Measurements from ENCODE around the gene CNNM3.

CNNM3 gene

DNA sequence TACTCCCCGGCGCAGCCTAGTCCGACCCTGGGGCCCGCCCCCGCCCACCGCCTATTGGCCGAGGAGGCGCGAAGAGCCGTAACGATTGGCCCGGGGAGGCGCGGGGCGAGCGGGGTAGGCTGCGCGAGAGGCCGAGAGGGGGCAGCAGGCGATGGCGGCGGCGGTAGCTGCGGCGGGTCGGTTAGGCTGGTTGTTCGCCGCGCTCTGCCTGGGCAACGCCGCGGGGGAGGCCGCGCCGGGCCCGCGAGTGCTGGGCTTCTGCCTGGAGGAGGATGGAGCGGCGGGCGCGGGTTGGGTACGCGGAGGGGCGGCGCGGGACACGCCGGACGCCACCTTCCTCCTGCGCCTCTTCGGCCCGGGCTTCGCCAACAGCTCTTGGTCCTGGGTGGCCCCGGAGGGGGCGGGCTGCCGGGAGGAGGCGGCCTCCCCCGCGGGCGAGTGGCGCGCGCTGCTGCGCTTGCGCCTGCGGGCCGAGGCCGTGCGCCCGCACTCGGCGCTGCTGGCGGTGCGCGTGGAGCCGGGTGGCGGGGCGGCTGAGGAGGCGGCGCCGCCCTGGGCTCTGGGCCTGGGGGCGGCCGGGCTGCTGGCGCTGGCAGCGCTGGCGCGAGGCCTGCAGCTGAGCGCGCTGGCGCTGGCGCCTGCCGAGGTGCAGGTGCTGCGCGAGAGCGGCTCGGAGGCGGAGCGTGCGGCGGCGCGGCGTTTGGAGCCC lies at the start of gene CNNM3:
Gene CNNM3, plus strand, starts transcription at position 142 of the 709 bp plus-strand sequence. Its CDS starts 10 bp downstream, at position 152.
- ChIA-PET CTCF (interaction anchor here (0.8 to 2.2 kb wide), 9 partner anchors 9 to 145 kb away, joined by 3 to 9 read pairs (median 4); partner anchors contain the start of genes ANKRD39 and CNNM4), POLR2A (interaction anchor here (1.0 kb wide), 1 partner anchor 52 kb away, joined by 3 read pairs; no protein-coding TSS in a partner anchor)

GRCh38 chr2:96767135-96767871 lies 48.8 kb upstream of the CNNM3 start:
- ChIA-PET CTCF (interaction anchor here (0.8 to 2.0 kb wide), 4 partner anchors 11 to 211 kb away, joined by 3 to 7 read pairs (median 3); no protein-coding TSS in a partner anchor), POLR2A (no interaction called here)
- no peak for DNase-seq (ENCODE audit: low read depth, low spot score)
- H3K4me3 ChIP-seq (ENCODE audit: low read depth, low read length), result no peak overlapping the region
- TF ChIP-seq CTCF (IDR thresholded peaks at IDR 0.05; ENCODE audit: insufficient read depth, low read length, missing control alignments), result no peak

More for the DNA sequence above, at the start of gene CNNM3:
- H3K4me3 ChIP-seq (ENCODE audit: low read depth, low read length), result peak within 1 kb of the TSS; percentile 65
- peak; percentile 90 for TF ChIP-seq CTCF (IDR thresholded peaks at IDR 0.05; ENCODE audit: insufficient read depth, low read length, missing control alignments)
- peak; percentile 31 for DNase-seq (ENCODE audit: low read depth, low spot score)

DNA sequence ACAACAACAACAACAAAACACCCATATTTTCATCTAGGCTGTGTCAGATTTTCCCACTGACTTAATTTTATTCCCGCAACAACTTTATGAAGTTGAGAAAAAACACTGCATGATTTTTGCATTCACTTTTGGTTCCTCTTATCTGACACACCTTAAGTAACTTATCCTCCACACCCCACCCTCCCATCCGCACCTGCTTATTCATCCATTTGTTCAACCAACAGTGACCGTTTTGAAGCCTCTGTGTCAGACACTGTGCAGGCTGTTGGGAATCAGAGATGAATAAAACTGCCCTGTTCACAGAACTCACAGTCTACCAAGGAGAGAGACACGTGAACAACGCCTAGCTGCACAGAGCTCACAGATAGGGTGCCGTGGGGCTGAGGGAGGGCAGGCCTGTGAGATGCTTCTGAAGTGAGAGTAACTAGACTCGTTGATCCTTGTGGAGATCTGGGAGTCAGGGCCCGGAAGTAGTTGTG lies 47.9 kb upstream of the CNNM3 start:
- no peak overlapping the region for H3K4me3 ChIP-seq (ENCODE audit: low read depth, low read length)
- no peak for TF ChIP-seq CTCF (IDR thresholded peaks at IDR 0.05; ENCODE audit: insufficient read depth, low read length, missing control alignments)
- CTCF ChIA-PET, result interaction anchor here (0.8 to 2.0 kb wide), 3 partner anchors 11 to 212 kb away, joined by 3 to 7 read pairs (median 3); no protein-coding TSS in a partner anchor
- DNase-seq (ENCODE audit: low read depth, low spot score), result no peak
- POLR2A ChIA-PET, result no interaction called here

- no peak for TF ChIP-seq CTCF (IDR thresholded peaks at IDR 0.05; ENCODE audit: insufficient read depth, low read length, missing control alignments)
- DNase-seq (ENCODE audit: low read depth, low spot score), result no peak
- ChIA-PET CTCF (interaction anchor here (1.8 kb wide), 1 partner anchor 9 kb away, joined by 6 read pairs; the partner anchor contains the start of gene CNNM4), POLR2A (no interaction called here)
- no peak overlapping the region for H3K4me3 ChIP-seq (ENCODE audit: low read depth, low read length)
These were observed 46.3 kb upstream of the CNNM3 start for GRCh38 chr2:96769814-96770213.

DNA sequence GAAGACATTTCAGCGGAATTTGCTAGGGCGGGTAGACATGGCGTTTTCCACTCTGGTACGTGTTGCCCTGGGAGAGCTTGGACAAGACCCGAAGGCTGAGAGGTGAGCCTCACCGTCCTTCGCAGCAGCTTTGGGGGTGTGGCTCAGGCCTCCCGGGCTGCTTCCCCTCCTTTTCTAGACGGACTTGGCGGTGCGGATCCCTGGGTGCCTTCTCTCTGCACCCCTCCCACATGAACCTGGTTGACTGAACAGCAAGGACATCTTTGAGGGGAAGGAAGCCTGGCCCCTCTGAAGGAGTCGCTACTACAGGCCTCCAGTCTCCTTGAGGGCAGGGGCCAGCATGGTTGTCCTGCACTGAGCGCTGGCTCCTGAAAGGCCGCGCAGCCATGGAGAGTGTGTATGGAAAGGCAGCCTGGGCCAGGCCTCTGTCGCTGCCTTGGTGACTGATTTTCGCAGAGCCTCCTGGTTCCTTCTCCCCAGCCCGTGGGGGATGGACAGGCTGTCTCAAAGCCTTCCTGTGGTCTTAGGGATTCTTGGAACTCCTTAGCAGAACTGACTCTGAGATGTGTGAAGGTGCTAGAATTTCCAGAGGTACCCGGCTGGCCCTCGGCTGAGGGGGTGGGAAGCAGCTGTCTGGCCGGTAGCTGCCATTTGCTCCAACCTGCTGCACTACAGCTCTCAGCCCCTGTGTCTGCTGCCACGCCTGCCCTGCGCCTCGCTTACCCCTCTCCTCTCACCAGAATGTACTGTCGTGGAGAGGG lies 45.4 kb upstream of the CNNM3 start:
- ChIA-PET POLR2A (no interaction called here), CTCF (interaction anchor here (1.8 kb wide), 1 partner anchor 10 kb away, joined by 6 read pairs; the partner anchor contains the start of gene CNNM4)
- no peak for TF ChIP-seq CTCF (IDR thresholded peaks at IDR 0.05; ENCODE audit: insufficient read depth, low read length, missing control alignments)
- no peak overlapping the region for H3K4me3 ChIP-seq (ENCODE audit: low read depth, low read length)
- no peak for DNase-seq (ENCODE audit: low read depth, low spot score)

All from AG04449 (cell line).